CMK (cell line): Measurements from ENCODE around the gene PTPN1.

Experiments
- DNase-seq: peaks from one replicate; pipeline ENCODE4 v3.0.0-alpha.2; 2010; ENCODE audit warnings: low read depth

Gene PTPN1

GRCh38 chr20:50513169-50514034 lies 3.2 kb downstream of the PTPN1 start:
- no peak for DNase-seq

GRCh38 chr20:50514035-50514337 lies 3.8 kb downstream of the PTPN1 start:
- DNase-seq: no peak

GRCh38 chr20:50514750-50515149 lies 4.6 kb downstream of the PTPN1 start:
- no peak for DNase-seq

GRCh38 chr20:50515471-50516106 lies 5.4 kb downstream of the PTPN1 start:
- DNase-seq: no peak

GRCh38 chr20:50516180-50516934 lies 6.2 kb downstream of the PTPN1 start:
- no peak for DNase-seq

GRCh38 chr20:50516935-50517816 lies 7.0 kb downstream of the PTPN1 start:
- no peak for DNase-seq

GRCh38 chr20:50517817-50518154 lies 7.6 kb downstream of the PTPN1 start:
- DNase-seq: no peak

GRCh38 chr20:50518270-50518721 lies 8.1 kb downstream of the PTPN1 start:
- DNase-seq: no peak

- no peak for DNase-seq
Measured at GRCh38 chr20:50519036-50519762, 9.0 kb downstream of the PTPN1 start.

GRCh38 chr20:50520222-50520880 lies 10.2 kb downstream of the PTPN1 start:
- no peak for DNase-seq

GRCh38 chr20:50521221-50522052 lies 11.3 kb downstream of the PTPN1 start:
- DNase-seq: no peak

GRCh38 chr20:50522053-50522674 lies 12.0 kb downstream of the PTPN1 start:
- DNase-seq: no peak

- no peak for DNase-seq
Measured at GRCh38 chr20:50523552-50524167, 13.5 kb downstream of the PTPN1 start.

GRCh38 chr20:50525681-50526080 lies 15.5 kb downstream of the PTPN1 start:
- no peak for DNase-seq

GRCh38 chr20:50526403-50526989 lies 16.3 kb downstream of the PTPN1 start:
- no peak for DNase-seq

GRCh38 chr20:50527068-50527605 lies 17.0 kb downstream of the PTPN1 start:
- no peak for DNase-seq

- no peak for DNase-seq
Measured at GRCh38 chr20:50528129-50528528, 17.9 kb downstream of the PTPN1 start.

- no peak for DNase-seq
Measured at GRCh38 chr20:50528804-50529351, 18.7 kb downstream of the PTPN1 start.
